Gastrocnemius medialis (tissue), 4 donors: ENCODE results near the gene XPO6.

Source experiments
- POLR2A ChIP-seq, 2 donors: fragments of 450-650 bp; IDR thresholded peaks; one replicate each; pipeline ENCODE4 v1.6.1; 2017; ENCODE audit warnings: antibody characterized with exemption in 2 of 2, mild to moderate bottlenecking in 2 of 2, moderate library complexity in 2 of 2
- TF ChIP-seq, protein P1 (sequence below), 5 experiments: fragments of 450-650 bp in 3 of 5; fragments of 200-600 bp in 2 of 5; sonication (generic) in 2 of 5; IDR thresholded peaks in 4 of 5; conservative IDR thresholded peaks in 1 of 5; 1 replicate in 4 of 5; 2 replicates in 1 of 5; pipeline ENCODE4 v1.5.1; 2016 to 2019; ENCODE audit warnings: antibody characterized with exemption in 5 of 5, mild to moderate bottlenecking in 3 of 5, moderate library complexity in 3 of 5

DNA sequence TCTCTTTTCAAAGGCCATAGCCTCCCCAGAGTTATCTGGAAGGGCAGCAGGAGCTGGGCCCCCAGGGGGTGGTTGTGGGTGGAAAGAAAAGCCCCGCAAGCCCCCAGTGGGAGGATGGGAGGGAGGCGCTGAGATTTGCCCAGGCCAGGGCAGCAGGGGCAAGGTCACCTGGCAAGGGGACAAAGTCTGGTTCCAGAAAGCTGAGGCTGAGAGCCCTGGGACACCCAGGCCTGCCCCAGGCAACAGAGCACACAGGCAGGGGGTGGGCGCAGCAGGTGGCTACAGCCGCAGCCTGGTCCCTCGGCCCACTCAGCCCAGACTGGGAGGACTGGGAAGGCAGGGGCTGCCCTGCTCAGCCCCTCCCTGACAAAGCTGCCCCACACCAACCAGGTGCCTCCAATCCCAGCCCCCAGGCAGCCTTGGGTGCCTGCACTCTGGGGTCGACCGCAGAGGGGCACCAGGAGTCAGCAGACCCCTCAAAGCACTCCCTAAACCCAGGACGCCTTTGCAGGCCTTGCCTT lies 124.6 kb downstream of the XPO6 start:
- TF ChIP-seq, protein P1, sequence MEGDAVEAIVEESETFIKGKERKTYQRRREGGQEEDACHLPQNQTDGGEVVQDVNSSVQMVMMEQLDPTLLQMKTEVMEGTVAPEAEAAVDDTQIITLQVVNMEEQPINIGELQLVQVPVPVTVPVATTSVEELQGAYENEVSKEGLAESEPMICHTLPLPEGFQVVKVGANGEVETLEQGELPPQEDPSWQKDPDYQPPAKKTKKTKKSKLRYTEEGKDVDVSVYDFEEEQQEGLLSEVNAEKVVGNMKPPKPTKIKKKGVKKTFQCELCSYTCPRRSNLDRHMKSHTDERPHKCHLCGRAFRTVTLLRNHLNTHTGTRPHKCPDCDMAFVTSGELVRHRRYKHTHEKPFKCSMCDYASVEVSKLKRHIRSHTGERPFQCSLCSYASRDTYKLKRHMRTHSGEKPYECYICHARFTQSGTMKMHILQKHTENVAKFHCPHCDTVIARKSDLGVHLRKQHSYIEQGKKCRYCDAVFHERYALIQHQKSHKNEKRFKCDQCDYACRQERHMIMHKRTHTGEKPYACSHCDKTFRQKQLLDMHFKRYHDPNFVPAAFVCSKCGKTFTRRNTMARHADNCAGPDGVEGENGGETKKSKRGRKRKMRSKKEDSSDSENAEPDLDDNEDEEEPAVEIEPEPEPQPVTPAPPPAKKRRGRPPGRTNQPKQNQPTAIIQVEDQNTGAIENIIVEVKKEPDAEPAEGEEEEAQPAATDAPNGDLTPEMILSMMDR (IDR thresholded peaks at IDR 0.05 in 4 of 5, conservative IDR thresholded peaks at IDR 0.05 in 1 of 5) = no peak
- no peak for TF ChIP-seq POLR2A (IDR thresholded peaks at IDR 0.05)
